Glutamatergic neuron (in vitro differentiated cells): ENCODE measurements around the gene STK39. TPM values are rescaled to one million over a fixed set of nuclear protein-coding genes. Genes with fewer than 3 reads are reported as not detected.

Source experiments
- DNase-seq: peaks from one replicate; pipeline ENCODE4 v3.0.0; 2022
- H3K27ac Mint-ChIP-seq: one replicate; pipeline ENCODE4 v1.8.0; 2020; ENCODE audit warnings: mild to moderate bottlenecking, mixed read lengths, inconsistent platforms; ENCODE audit not compliant: unreplicated experiment
- H3K27me3 Mint-ChIP-seq: one replicate; pipeline ENCODE4 v1.8.0; 2020; ENCODE audit warnings: mild to moderate bottlenecking, moderate library complexity, mixed read lengths, inconsistent platforms; ENCODE audit not compliant: unreplicated experiment
- H3K36me3 Mint-ChIP-seq: one replicate; pipeline ENCODE4 v1.8.0; 2020; ENCODE audit warnings: mild to moderate bottlenecking, mixed read lengths, inconsistent platforms; ENCODE audit not compliant: unreplicated experiment
- H3K4me1 Mint-ChIP-seq: one replicate; pipeline ENCODE4 v1.8.0; 2020; ENCODE audit warnings: mild to moderate bottlenecking, low read depth, mixed read lengths, inconsistent platforms; ENCODE audit not compliant: unreplicated experiment
- H3K4me3 Mint-ChIP-seq: one replicate; pipeline ENCODE4 v1.8.0; 2020; ENCODE audit warnings: mild to moderate bottlenecking, mixed read lengths, inconsistent platforms; ENCODE audit not compliant: unreplicated experiment
- H3K9me3 Mint-ChIP-seq: one replicate; pipeline ENCODE4 v1.8.0; 2020; ENCODE audit warnings: mild to moderate bottlenecking, moderate library complexity, mixed read lengths, inconsistent platforms; ENCODE audit not compliant: unreplicated experiment
- CTCF ChIP-seq: fragments of 200-600 bp; sonication (generic); IDR thresholded peaks from one replicate; pipeline ENCODE4 v1.5.0; 2021; ENCODE audit not compliant: partially characterized antibody, unreplicated experiment
- total RNA-seq: library from RNA; stranded (reverse); fragmentation: NEBNext Ultra II Directional; extraction: Animal tissue kit (Norgen Biotek cat#: 25700); gene quantifications from one replicate; pipeline ENCODE4 v1.2.1, GENCODE V29; 2021; ENCODE audit not compliant: unreplicated experiment

Gene STK39
- total RNA-seq, 1 donor from 2014 or later: 35.9 TPM

GRCh38 chr2:168244318-168244717 is 3.1 kb downstream of the STK39 start:
- peak; percentile 40 for DNase-seq
- Mint-ChIP-seq H3K4me1 (peaks cover 13% of the 10 kb centered on the region), H3K9me3 (peaks cover 10% of the 10 kb centered on the region), H3K36me3 (no peaks in the 10 kb centered on the region), H3K27me3 (peaks cover 8% of the 10 kb centered on the region), H3K27ac (peak overlapping the region; percentile 65), H3K4me3 (peak overlapping the region; percentile 60)
- TF ChIP-seq CTCF: no peak

- no peak for TF ChIP-seq CTCF
- Mint-ChIP-seq H3K4me3 (no peak overlapping the region), H3K27me3 (peaks cover 6% of the 10 kb centered on the region), H3K4me1 (peaks cover 13% of the 10 kb centered on the region), H3K36me3 (no peaks in the 10 kb centered on the region), H3K27ac (no peak overlapping the region), H3K9me3 (peaks cover 8% of the 10 kb centered on the region)
- no peak for DNase-seq
Measured at GRCh38 chr2:168243061-168243460, 4.3 kb downstream of the STK39 start.

- Mint-ChIP-seq H3K36me3 (no peaks in the 10 kb centered on the region), H3K4me3 (no peak overlapping the region), H3K4me1 (peaks cover 12% of the 10 kb centered on the region), H3K27me3 (peaks cover 3% of the 10 kb centered on the region), H3K27ac (no peak overlapping the region), H3K9me3 (peaks cover 4% of the 10 kb centered on the region)
- DNase-seq: no peak
- TF ChIP-seq CTCF: no peak
Measured at GRCh38 chr2:168241746-168242145, 5.6 kb downstream of the STK39 start.

- no peak for DNase-seq
- TF ChIP-seq CTCF: no peak
- Mint-ChIP-seq H3K4me1 (peaks cover 12% of the 10 kb centered on the region), H3K9me3 (peaks cover 3% of the 10 kb centered on the region), H3K27me3 (peaks cover 3% of the 10 kb centered on the region), H3K4me3 (no peak overlapping the region), H3K36me3 (no peaks in the 10 kb centered on the region), H3K27ac (no peak overlapping the region)
Measured at GRCh38 chr2:168241208-168241607, 6.2 kb downstream of the STK39 start.

GRCh38 chr2:168239281-168239680 is 8.1 kb downstream of the STK39 start:
- Mint-ChIP-seq H3K9me3 (no peaks in the 10 kb centered on the region), H3K27me3 (no peaks in the 10 kb centered on the region), H3K36me3 (no peaks in the 10 kb centered on the region), H3K4me1 (peaks cover 6% of the 10 kb centered on the region), H3K4me3 (no peak overlapping the region), H3K27ac (no peak overlapping the region)
- DNase-seq: no peak
- TF ChIP-seq CTCF: no peak
